GM21381 (cell line): ENCODE data around the gene YKT6.
"Not testable (repeated sequence)": the region's sequence is repeated elsewhere in the genome, so short reads cannot be mapped to it uniquely, and the experiment has no call there.

ENCODE experiments used
- ATAC-seq: cut with Tn5 transposase; IDR thresholded peaks from one replicate; pipeline ENCODE4 v1.9.1; 2021; ENCODE audit warnings: mild to moderate bottlenecking, moderate library complexity; ENCODE audit not compliant: unreplicated experiment

YKT6 gene

DNA sequence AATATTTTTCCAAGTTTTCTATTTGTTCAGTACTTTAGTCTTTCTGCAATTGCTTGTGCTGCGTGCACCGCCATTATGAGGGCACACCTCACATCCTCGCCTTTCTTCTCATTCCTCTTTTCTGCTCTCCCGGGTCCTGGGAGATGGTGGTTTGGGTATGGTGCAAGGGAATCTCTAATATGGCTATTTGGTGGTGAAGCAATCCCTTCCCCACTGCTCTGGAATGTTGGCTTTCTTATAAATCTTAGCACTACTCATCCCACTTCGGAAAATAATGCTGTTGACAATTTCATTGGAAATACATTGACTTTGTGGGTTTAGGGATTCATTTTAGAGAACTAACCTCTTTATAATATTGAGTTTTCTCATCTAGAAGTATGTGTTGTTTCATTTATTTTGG lies 9.6 kb upstream of the YKT6 start:
- ATAC-seq, result no peak

- no peak for ATAC-seq
Observed at GRCh38 chr7:44193011-44193802, 7.6 kb upstream of the YKT6 start.

DNA sequence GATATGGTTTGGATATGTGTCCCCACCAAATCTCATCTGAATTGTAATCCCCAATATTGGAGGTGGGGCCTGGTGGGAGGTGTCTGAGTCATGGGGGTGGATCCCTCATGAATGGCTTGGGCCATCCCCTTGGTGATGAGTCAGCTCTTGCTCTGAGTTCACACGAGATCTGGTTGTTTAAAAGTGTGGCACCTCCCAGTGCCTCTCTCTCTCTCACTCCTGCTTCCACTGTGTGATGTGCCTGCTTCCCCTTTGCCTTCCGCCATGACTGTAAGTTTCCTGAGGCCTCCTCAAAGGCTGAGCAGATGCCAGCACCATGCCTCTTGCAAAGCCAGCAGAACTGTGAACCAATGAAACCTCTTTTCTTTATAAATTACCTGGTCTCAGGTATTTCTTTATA lies 6.7 kb upstream of the YKT6 start:
- no peak for ATAC-seq

GRCh38 chr7:44194562-44195145 lies 6.1 kb upstream of the YKT6 start:
- no peak for ATAC-seq

- no peak for ATAC-seq
Observed at GRCh38 chr7:44195889-44196288, 4.9 kb upstream of the YKT6 start.

DNA sequence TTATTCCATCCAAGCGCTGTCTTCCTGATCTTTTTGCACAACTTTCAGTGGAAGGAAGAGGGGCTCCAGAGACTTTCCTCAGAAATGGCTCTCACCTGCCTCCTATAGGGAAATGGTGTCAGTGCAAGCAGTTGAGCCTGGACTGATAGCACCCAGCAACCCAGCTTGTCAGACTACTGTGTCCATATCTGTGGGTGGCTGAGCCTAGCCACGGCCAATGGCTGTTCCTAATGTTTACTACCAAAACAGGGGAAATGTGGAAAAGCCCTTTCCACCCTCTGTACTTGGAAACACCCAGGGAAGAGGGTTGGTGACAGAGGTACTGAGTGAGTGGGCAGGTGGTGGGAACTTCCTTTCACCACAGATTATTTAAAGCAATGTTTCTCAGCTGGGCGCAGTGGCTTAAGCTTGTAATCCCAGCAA lies 4.3 kb upstream of the YKT6 start:
- no peak for ATAC-seq

DNA sequence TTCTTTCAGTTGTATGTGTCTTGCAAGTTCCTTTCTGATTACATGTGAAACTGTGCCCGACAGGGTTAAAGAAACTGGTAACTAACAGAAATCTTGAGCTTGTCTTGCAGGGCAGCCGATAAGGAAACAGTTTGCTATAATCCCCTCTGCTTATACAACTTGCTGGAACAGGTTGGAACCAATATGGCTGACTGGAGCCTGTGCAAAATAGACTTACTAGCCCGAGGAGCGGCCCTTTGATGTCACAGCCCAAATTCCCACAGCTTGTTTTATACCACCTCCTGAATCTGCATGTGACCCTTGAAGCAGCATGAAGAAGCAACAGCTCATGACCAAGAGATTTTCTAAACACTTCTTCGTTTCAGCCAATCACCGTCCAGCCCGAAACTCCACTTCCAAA lies 3.3 kb upstream of the YKT6 start:
- no peak for ATAC-seq

DNA sequence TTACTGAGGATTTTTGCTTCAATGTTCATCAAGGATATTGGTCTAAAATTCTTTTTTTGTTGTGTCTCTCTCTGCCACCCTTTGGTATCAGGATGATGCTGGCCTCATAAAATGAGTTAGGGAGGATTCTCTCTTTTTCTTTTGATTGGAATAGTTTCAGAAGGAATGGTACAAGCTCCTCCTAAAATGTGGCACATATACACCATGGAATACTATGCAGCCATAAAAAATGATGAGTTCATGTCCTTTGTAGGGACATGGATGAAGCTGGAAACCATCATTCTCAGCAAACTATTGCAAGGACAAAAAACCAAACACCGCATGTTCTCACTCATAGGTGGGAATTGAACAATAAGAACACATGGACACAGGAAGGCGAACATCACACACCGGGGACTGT lies 615 bp upstream of the YKT6 start:
- ATAC-seq, result not testable (repeated sequence)

GRCh38 chr7:44201813-44202212 lies 1.0 kb downstream of the YKT6 start:
- ATAC-seq, result no peak

GRCh38 chr7:44206008-44206407 lies 5.2 kb downstream of the YKT6 start:
- no peak for ATAC-seq

DNA sequence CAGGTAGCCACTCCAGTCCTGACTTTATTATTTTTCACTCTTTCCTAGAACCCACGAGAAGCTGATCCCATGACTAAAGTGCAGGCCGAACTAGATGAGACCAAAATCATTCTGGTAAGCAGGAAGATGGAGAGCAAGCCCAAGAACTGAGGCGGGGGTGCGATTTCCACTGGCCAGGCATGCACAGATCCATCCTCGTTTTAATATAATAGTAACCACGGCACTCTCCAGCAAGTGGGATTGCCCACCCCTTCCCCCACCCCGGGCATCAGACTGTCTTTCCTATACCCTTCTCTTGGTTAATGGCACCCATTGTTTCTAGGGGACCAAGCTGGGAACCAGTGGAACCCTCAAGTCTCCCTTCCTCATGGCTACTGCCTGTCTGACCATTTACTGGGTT lies 7.3 kb downstream of the YKT6 start:
- ATAC-seq, result no peak

GRCh38 chr7:44210107-44210506 lies 9.3 kb downstream of the YKT6 start:
- no peak for ATAC-seq

DNA sequence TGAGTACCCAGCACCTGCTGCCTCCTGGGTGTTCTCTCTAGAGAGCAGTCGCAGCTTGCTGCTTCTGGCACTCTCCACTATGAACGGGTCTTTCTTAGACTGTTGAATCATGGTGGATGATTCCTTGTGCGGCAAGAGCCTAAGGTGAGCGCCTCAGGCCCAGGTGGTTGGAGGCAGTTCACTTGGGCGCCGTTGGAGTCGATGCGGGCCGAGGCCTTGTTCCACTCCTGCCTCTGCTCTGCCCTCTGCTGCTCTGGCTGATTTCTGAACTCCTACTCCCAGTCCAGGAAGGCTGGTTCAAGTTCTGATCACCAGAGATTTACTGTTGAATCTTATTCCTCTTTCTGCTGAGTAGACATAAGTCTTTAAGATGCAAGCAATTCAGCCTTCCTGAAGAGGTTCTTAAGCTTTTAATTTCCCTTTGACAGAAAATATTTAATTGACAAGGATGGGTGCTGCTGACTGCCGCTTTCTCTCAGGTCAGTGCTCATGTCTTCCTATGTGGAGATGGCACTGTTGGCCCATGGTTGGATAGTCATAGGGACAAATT lies 10.4 kb downstream of the YKT6 start:
- no peak for ATAC-seq

DNA sequence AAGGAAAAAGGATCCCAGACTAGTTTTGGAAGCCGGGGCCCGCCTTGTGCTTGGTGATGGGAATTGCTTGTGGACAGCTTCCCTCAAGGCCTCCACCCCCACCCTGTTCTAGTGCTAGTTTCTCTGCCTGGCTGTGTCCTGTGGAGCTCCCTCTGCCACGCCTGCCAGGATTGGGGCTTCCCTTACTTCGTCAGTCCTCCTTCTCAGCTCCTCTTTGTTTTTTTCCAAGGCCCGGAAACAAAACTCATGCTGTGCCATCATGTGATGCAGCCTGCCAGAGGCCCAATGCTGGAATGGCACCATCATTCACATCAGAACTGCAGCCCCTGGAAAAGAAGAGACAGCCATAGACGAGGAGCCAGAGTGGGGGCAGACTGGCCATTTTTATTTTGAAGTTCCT lies 11.2 kb downstream of the YKT6 start:
- ATAC-seq, result no peak

DNA sequence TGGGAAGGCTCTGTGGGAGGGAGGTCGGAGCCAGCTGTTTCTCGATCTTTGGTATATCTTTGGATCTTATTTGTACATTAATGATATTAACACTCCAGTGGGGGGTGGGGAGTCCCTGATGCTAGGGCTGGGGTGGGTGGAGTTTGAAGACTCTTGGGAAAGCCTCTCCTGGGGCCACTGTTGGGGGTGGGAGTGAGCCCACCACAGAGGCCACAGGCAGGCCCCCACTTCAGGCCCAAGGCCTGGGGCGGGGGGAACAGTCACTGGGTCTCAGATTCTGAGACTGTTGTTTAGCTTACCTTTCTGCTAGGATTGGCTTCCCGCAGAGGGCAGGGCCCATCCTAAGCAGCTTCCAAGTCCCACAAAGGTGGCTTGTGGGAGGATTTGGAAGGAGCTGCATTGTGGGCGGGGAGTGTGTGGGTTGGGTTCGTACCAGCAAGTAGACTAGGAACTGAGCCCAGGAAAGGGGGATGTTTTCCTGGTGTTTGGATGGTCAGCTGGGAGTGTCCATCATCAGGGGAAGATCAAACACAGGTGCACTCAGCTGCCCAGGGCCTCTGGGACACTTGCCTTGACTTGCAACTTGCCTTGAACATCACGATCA lies 11.9 kb downstream of the YKT6 start:
- ATAC-seq, result no peak

DNA sequence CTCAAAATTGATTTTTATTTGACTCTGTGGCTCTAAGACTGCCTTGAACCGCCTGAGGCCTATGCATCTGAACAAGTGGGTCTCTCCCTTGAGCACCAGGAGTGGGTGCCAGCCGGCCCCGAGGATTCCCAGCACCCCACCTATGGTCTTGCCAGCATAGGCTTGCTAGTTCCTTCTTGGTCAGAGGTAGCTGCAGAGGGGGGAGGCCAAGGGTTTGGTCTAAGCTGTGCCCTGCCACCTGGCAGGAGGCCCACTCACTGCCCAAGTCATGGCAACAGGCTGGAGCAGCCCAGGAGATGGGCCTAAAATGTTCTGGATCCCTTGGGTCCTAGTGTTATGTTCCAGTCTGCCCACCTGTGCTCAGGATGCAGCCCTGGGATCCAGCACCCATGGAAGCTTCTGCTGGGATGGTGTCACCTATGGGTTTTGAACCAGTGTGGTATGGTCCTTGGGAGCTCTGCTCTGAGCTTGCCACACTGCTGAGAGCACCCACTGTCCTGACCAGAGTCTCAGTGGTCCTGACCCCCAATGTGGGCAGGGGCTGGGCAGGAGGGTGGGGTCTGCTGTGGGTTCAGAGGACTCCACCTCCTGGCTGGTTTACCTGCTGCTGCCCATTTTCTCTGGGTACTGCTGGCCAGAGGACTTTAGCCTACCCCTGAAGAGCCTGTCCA lies 12.6 kb downstream of the YKT6 start:
- ATAC-seq, result no peak

GRCh38 chr7:44213877-44214388 lies 13.2 kb downstream of the YKT6 start:
- ATAC-seq, result no peak

DNA sequence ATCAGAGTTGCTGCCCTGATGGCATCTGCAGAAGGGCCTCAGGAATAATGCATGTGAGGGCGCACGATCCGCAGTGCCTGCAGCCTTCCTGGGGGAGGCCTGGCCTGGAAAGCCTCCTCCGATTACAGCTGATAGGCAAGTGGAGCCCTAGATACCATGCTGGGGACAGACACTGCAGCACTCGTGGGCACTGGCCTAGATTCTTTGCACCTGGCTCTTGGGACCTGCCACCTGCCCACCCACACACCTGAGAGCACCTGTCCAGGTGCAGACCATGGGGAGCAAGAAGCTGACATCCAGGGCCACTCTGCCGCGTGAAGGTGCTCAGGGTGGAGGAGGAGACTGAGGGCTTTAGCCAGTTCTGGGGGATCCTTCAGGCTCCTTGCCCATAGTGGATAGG lies 14.8 kb downstream of the YKT6 start:
- no peak for ATAC-seq

DNA sequence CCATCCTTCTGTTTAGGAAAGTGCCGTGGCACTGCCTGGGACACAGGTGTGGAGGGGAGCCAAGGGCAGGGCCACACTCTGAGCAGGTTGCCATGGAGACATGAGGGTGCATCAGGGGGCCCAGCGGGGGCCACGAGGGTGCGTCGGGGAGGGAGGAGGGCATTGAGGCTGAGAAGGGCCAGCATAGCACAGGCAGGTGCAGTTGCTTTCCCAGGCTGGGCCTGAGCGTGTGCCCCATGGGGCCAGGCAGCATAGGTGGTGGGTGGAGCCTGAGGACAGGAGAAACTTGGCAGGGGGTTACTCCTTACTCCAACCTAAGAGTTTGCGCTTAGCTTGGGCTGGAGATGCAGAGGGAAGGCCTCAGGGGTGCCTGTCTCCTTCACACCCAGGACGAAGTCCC lies 15.2 kb downstream of the YKT6 start:
- ATAC-seq, result no peak

DNA sequence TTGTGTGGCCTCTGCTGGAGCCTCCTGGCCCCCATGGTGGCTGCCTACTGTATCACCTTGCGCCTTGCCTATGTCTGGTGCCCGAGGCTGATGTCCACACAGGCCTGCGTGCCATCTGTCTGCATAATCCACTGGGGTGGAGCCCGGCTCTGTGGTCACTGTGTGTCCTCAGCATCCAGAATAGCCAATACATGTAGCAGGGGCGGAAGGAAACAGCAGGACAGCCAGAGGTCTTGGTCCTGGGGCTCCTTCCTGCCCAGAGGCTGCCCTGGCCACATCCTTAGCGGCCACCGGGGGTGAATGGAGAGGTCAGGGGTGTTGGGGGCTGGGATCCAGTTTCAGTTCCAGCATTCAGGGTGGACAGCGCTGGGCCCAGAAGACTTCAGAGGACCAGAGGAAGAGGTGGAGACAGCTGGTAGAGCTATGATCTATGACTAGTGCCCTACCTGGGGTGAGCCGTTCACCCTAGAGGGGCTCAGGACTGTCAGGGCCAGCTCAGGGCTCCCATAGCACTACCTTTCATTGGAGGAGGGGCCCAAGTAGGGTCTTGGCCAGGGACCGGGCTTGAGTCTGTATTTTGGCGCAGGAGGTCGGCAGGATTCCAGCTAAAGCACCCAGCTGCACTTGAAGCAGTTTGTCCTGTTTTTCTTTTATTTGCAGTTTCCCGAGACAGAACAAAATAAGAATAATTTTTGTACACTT lies 15.9 kb downstream of the YKT6 start:
- ATAC-seq, result no peak

DNA sequence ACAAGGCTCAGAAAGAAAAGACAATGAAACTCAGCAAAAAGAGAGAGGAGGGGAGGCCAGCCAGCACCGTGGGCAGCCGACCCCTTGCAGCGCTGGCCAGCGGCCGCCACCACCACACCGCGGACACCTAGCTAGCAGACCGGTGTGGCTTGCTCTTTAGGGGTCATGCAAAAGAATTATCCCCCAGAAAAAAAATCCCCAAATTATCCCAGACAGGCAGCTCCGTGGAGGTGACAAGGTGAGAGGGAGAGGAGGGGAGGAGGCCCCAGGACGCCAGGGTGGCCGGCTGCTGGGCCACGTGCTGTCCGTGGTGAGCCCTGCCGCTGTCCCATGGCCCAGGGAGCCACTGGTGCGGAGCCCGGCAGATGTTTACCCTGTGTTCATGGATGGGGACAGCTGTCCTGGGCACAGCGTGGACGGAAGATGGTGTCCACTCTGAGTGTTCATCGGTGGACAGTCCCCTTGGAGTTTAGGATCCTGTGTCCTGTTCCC lies 16.5 kb downstream of the YKT6 start:
- no peak for ATAC-seq
